ENCODE results near the gene NUBP1. TPM values are rescaled to one million over a fixed set of nuclear protein-coding genes. Genes with fewer than 3 reads are reported as not detected.
"Not testable (repeated sequence)": the region's sequence is repeated elsewhere in the genome, so short reads cannot be mapped to it uniquely, and the experiment has no call there.

Gene NUBP1
- total RNA-seq, 1 experiment from 2014 or later = 31.5 TPM

GRCh38 chr16:10741249-10741648 lies 2.4 kb upstream of the NUBP1 start:
- POLR2A ChIA-PET; ATAC-seq; H3K4me3 ChIP-seq (replicated peaks in 1 of 2; ENCODE audit: low read depth in 1 of 2, low read length in 2 of 2); H3K36me3 ChIP-seq (ENCODE audit: control insufficient read depth in 1 of 2, insufficient read depth in 2 of 2, low read length in 2 of 2); RAD21 ChIA-PET (ENCODE audit: low non-redundant PET in 1 of 2, low total read pairs in 2 of 2, uncharacterized antibody in 2 of 2, unreplicated experiment in 2 of 2); H3K27me3 ChIP-seq (ENCODE audit: insufficient read depth, low read length); H3K79me2 ChIP-seq (ENCODE audit: insufficient read depth, low read length); BruUV-seq (replicated peaks); H2AFZ ChIP-seq (ENCODE audit: low read depth, low read length, poor library complexity, severe bottlenecking); H3K27ac ChIP-seq (ENCODE audit: low read depth, low read length); H3K9me3 ChIP-seq (ENCODE audit: control insufficient read depth in 1 of 2, insufficient read depth in 1 of 2, low read depth in 1 of 2, low read length in 2 of 2); H3K4me2 ChIP-seq (ENCODE audit: low read length); H4K20me1 ChIP-seq (ENCODE audit: insufficient read depth); H3K9me2 ChIP-seq (ENCODE audit: insufficient read depth); CTCF ChIA-PET; DNase-seq (ENCODE audit: low read depth, low spot score); H3K9ac ChIP-seq (ENCODE audit: low read length): not testable (repeated sequence)
- intact Hi-C loops (cut with micrococcal nuclease) = loop anchor here (5.0 kb wide), 1 partner anchor 136 kb away; the partner anchor contains the start of gene CIITA
- peaks cover 31 to 57% of the 10 kb centered on the region in 2 experiments for H3K4me1 ChIP-seq (ENCODE audit: control insufficient read depth in 1 of 2, insufficient read depth in 2 of 2, low read length in 2 of 2)

GRCh38 chr16:10741844-10742243 lies 1.8 kb upstream of the NUBP1 start:
- intact Hi-C loops (cut with micrococcal nuclease) = loop anchor here (5.0 kb wide), 1 partner anchor 135 kb away; the partner anchor contains the start of gene CIITA

More at GRCh38 chr16:10741844-10742243, 1.8 kb upstream of the NUBP1 start:
- no peaks in the 10 kb centered on the region for H4K20me1 ChIP-seq (ENCODE audit: insufficient read depth)
- no peaks in the 10 kb centered on the region for H3K9me2 ChIP-seq (ENCODE audit: insufficient read depth)
- ATAC-seq (no peak), DNase-seq (ENCODE audit: low read depth, low spot score) (no peak)
- no TSS peak for BruUV-seq (replicated peaks)
- ChIA-PET RAD21 (ENCODE audit: low non-redundant PET in 1 of 2, low total read pairs in 2 of 2, uncharacterized antibody in 2 of 2, unreplicated experiment in 2 of 2) (no interaction called here), POLR2A (no interaction called here), CTCF (no interaction called here)
- no peak overlapping the region for H3K4me2 ChIP-seq (ENCODE audit: low read length)
- H3K27me3 ChIP-seq (ENCODE audit: insufficient read depth, low read length) = no peaks in the 10 kb centered on the region
- TF ChIP-seq ZFX (IDR thresholded peaks at IDR 0.05) = no peak
- no peak for TF ChIP-seq SIN3A (IDR thresholded peaks at IDR 0.05; ENCODE audit: low read depth)
- TF ChIP-seq CEBPB (IDR thresholded peaks at IDR 0.05; ENCODE audit: low read depth) = no peak
- no peak for TF ChIP-seq TCF7L2 (IDR thresholded peaks at IDR 0.05; ENCODE audit: borderline replicate concordance, extremely low read depth, insufficient read depth, insufficient read length)
- TF ChIP-seq ELF1 (IDR thresholded peaks at IDR 0.05; ENCODE audit: borderline replicate concordance, low read depth) = no peak
- TF ChIP-seq ZNF274 (IDR thresholded peaks at IDR 0.05; ENCODE audit: low read depth, low read length) = no peak
- TF ChIP-seq EZH2 (IDR thresholded peaks at IDR 0.05) = no peak
- no peak for TF ChIP-seq FOSL1 (IDR thresholded peaks at IDR 0.05; ENCODE audit: low read depth)
- TF ChIP-seq JUND (IDR thresholded peaks at IDR 0.05) = no peak
- no peak overlapping the region for H3K27ac ChIP-seq (ENCODE audit: low read depth, low read length)
- peaks cover 31 to 56% of the 10 kb centered on the region in 2 experiments for H3K4me1 ChIP-seq (ENCODE audit: control insufficient read depth in 1 of 2, insufficient read depth in 2 of 2, low read length in 2 of 2)
- no peak overlapping the region for H3K4me3 ChIP-seq (replicated peaks in 1 of 2; ENCODE audit: low read depth in 1 of 2, low read length in 2 of 2)
- no peak overlapping the region for H3K9ac ChIP-seq (ENCODE audit: low read length)
- no peaks in the 10 kb centered on the region for H3K9me3 ChIP-seq (ENCODE audit: control insufficient read depth in 1 of 2, insufficient read depth in 1 of 2, low read depth in 1 of 2, low read length in 2 of 2)
- no peaks in the 10 kb centered on the region for H3K79me2 ChIP-seq (ENCODE audit: insufficient read depth, low read length)
- no peak overlapping the region for H2AFZ ChIP-seq (ENCODE audit: low read depth, low read length, poor library complexity, severe bottlenecking)
- H3K36me3 ChIP-seq (ENCODE audit: control insufficient read depth in 1 of 2, insufficient read depth in 2 of 2, low read length in 2 of 2) = no peaks in the 10 kb centered on the region
